Fibroblast of upper back skin (primary cell): ENCODE results near the gene SLC25A24.
"Not testable (repeated sequence)": the region's sequence is repeated elsewhere in the genome, so short reads cannot be mapped to it uniquely, and the experiment has no call there.

Experiments used
- DNase-seq: peaks from one replicate; pipeline ENCODE4 v3.0.0-alpha.2; 2013

Gene SLC25A24

GRCh38 chr1:108199781-108200686, at the start of gene SLC25A24:
TSS of gene SLC25A24 (minus strand) at chr1:108200343. CDS start at chr1:108200138, 205 bp downstream.
- DNase-seq: peak; percentile 78

GRCh38 chr1:108243976-108244375, 43.8 kb upstream of the SLC25A24 start, which contains the start of gene NBPF4:
TSS of gene NBPF4 (minus strand) at chr1:108244076. CDS start at chr1:108243761, 315 bp downstream.
- not testable (repeated sequence) for DNase-seq

- not testable (repeated sequence) for DNase-seq
Measured at GRCh38 chr1:108239426-108239825, 39.3 kb upstream of the SLC25A24 start.

GRCh38 chr1:108235308-108235707, 35.2 kb upstream of the SLC25A24 start:
- not testable (repeated sequence) for DNase-seq

GRCh38 chr1:108232183-108232582, 32.0 kb upstream of the SLC25A24 start:
- not testable (repeated sequence) for DNase-seq

- DNase-seq: not testable (repeated sequence)
Measured at GRCh38 chr1:108229976-108230375, 29.8 kb upstream of the SLC25A24 start.

- not testable (repeated sequence) for DNase-seq
Measured at GRCh38 chr1:108227772-108228171, 27.6 kb upstream of the SLC25A24 start.

DNA sequence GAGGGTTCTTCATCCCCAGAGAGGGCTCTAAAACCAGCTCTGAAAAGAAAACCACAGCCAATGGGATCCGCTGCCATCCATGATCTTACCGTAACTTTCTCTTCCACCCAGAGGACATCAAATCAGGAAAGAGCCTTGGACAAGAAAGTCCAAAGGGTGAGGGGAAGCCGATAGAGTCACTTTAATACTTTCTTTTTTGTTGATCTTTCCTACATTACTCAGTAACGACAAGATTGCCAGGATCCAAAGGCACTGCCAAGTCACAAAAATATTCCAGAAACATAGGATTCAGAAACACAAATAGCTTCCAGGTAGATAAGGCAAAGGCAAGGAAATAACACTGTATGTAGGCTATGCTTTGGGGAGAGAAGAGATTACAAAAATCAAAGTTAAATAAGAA, 26.7 kb upstream of the SLC25A24 start:
- not testable (repeated sequence) for DNase-seq

DNA sequence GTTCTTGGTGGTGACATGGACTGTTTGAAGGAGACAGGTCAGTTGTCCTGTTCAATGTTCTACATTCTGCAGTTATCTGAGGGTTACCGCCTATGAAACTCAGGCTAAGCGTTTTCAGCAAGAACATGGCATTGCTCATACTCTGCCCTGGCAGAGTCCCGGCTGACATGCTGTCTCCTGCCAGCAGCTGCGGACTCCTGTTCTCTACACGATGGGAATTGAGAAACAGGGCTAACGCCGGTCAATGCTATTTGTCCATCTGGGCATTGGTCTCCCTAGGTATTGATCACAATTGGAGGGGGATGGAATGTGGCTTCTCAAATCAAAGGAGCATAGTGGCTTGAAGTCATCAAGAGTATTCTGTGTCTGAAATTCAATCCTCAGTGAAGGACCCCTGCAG, 23.1 kb upstream of the SLC25A24 start:
- not testable (repeated sequence) for DNase-seq

DNA sequence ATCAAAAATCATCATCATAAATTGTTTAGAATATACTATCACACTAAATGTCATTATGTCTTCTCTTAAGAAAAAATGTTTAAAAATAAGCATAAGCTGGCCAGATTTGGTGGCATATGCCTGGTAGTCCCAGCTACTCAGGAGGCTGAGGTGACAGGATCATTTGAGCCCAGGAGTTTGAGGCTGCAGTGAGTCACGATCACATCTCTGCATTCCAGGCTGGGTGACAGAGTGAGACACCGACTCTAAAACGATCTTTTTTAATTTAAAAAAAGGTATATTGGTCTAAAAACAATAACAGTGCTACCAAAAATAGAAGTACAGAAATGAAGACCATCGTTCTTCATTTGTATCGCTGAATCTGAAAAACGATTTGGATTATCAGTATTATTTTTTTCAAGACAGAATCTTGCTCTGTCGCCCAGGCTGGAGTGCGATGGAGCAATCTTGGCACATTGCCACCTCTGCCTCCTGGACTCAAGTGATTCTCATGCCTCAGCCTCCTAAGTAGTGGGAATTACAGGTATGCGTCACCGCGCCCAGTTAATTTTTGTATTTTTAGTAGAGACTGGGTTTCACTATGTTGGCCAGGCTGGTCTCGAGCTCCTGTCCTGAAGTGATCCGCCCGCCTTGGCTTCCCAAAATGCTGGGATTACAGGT, 17.5 kb upstream of the SLC25A24 start:
- not testable (repeated sequence) for DNase-seq

DNA sequence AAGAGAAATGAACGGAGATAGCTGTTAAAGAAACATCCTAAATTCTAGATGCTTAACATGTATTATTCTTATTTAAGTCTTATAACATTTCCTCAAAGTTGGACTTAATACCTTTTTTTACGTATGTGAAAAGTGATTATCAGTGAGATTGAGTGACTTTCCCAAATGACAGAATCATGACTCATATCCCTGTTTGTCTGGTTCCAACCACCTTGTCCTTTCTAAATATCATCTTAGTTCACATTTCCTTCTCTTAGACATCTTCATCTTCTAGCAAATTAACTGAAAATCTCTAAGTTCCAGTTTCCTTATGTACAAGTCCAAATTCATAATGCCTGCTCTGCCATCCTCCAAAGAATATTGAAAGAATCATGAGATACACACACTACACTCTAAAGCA, 16.9 kb upstream of the SLC25A24 start:
- not testable (repeated sequence) for DNase-seq

DNA sequence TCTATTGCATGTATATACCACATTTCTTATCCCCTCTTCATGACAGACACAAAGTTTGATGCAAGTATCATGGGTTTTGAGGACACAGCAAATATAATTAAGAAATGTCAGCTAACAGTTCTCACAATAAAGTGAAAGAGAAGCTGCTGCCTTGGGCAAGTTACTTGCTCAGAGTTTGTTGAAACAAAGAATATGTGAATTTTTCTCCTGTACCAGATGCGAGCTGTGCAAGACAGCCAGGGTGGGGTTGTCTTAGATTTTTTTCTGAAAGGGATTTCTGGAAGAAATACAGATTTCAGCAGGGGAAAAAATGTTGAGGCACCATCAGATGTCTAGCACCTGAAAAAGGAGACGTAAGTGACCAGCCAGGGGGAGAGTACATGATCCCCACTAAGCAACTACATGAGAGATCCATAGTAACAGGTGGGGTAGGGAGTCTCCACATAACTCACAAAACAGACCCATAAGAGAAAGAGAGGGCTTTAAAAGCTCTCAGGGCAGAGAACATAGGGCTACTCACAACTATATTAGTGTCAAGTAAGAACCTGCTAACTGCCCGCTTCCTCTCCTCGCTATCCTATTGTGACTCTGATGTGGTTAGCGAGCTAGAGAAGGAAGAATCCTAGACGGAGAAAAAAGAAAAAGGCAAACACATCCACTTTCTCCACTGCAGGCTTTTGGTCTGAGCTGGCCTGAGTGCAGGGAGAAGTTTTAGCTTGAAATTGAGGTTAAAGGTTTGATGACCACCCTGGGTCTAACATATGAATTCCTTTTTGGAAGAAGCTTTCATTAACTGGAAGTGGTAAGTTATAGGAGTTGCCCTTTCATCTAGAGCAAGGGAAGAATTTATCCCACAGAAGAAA, 16.1 kb upstream of the SLC25A24 start:
- not testable (repeated sequence) for DNase-seq

DNA sequence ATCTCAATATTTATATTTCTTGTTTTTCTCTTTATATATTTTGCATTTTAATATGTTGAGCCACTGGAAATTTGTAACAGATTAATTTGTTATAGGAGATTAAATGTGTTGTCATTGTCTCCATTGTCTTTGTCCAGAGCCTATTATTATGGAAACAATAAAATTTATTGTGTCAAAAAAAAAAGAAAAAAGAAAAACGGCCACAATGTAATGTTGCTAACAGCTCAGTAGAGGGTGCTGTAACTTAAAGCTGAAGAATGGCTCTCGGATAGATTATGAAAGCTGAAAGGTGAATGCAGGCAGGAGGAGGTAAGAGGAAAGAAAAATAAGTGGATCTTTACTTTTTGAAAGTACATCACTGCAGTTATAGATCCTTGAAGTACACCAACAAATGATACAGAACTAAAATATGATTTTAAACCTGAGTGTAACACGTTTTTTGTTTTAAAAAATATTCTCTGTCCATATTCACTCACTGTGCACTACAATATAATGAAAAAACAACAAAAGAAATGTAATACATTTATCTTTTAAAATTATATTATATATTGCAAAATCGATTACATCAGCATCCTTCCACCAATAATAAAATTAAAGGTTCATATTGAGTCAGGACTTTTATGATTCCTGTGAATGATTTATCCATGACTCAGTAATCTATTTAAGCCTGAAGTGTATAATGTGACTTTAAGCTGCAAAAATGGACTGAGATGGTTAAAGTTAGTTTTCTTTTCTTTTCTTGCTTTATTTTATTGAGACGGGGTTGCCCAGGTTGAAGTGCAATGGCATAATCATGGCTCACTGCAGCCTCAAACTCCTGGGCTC, 14.7 kb upstream of the SLC25A24 start:
- not testable (repeated sequence) for DNase-seq

DNA sequence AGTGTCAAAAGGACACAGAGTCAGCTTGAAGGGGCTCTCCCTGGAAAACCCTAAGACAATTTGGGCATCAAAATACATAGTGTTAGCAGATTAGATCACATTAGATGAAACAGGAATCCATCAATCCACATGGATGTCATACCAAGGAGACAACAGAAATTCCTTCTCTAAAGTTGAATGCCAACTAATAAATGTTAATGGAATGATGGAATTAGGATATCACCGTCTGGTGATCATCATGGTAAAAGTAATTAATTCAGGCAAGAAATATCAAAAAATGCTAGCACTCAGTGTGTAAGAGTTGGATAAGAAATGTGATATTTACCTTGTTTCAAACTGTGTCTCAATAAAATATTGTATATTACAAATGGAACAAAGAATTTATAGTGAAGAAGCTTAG, 10.9 kb upstream of the SLC25A24 start:
- DNase-seq: no peak

DNA sequence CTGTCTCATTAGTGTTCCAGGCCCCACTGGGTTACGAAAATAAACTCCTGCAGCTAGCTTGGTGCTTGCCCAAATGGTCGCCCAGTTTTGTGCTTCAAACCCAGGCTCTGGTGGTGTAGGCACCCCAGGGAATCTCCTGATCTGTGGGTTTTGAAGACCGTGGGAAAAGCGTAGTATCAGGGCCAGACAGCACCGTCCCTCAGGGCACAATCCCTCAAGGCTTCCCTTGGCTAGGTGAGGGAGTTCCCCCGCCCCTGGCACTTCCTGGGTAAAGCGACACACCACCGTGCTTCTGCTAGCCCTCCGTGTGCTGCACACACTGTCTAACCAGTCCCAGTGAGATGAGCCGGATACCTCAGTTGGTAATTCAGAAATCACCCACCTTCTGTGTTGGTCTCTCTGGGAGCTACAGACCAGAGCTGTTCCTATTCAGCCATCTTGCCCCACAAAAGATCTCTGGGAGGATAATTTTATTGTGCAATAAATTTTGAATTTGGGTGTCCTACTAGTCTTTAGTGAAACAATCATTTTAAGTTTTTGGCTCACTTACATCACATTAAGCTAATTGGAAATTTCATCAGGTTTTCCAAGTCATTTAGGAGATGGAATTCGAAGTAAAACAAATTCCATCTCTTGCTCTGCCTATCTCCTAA, 9.4 kb upstream of the SLC25A24 start:
- DNase-seq: no peak

- no peak for DNase-seq
Measured at GRCh38 chr1:108208724-108209446, 8.7 kb upstream of the SLC25A24 start.

GRCh38 chr1:108203582-108203981, 3.4 kb upstream of the SLC25A24 start:
- not testable (repeated sequence) for DNase-seq

DNA sequence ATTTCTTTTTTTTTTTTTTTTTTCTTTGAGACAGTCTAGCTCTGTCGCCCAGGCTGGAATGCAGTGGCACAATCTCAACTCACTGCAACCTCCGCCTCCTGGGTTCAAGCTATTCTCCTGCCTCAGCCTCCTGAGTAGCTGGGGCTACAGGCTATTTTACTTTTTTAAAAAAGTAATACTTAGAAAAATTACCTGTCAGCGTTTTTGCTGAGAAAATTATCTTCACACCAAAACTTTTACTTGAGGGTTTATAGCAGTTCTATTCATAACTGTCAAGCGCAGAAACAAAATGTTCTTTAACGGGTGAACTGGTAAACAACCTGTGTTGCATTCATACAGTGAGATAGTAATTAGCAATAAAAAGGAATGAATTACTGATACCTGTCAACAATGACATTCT, 1.5 kb upstream of the SLC25A24 start:
- no peak for DNase-seq

DNA sequence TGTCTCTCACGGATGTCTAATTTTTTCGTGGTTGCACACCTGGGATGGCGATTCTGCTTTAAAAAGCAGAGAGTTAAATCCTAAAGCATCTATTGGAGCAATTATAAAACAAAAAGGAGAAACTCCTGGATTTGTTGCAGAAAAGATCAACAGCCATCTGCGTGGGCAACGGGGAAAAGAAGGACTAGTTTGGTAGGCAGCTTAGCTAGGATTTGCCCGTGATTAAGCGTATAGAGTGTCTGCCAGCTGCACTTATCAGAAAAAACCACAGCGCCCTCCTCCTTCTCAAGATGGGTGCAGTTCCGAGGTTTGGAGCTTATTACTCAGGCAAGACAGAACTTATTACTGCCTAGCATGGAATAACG, 526 bp upstream of the SLC25A24 start:
- peak; percentile 63 for DNase-seq

DNA sequence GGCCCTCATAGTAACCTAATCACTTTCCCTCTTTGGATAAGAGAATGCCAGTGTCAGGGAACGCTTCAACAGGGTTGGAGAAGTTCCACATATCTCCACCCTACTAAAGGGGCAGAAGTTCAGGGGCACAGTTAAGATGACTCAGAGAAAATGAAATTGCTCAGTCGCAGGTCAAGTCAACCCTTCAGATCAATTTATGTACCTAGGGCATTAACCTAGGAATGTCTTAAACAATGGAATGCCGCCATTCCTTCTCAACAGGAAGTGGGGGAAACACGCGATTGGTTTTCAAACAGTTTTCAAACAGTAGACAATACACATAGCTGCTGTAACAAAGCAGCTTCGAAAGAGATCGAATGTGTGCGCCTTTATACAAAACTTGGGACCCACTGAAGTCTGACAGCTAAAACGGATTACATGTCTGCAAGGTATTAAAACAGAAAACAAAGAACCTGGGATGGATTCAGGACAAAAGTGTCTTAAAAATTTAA, 897 bp downstream of the SLC25A24 start:
- DNase-seq: peak; percentile 40

- no peak for DNase-seq
Measured at GRCh38 chr1:108194051-108194450, 6.1 kb downstream of the SLC25A24 start.
